Heart right ventricle (tissue), 16 donors: ENCODE measurements around the gene UPK1B. TPM values are rescaled to one million over a fixed set of nuclear protein-coding genes. Genes with fewer than 3 reads are reported as not detected.

ENCODE experiments used
- ATAC-seq, 8 donors: fragments of 200-7000 bp; cut with Tn5 transposase; one replicate each; pipeline ENCODE4 v1.9.1; 2020; ENCODE audit warnings: mild to moderate bottlenecking in 8 of 8, moderate library complexity in 8 of 8, moderate number of reproducible peaks in 1 of 8
- DNase-seq, 2 donors: peaks; one replicate each; pipeline ENCODE4 v3.0.0-alpha.2; 2020
- H3K27ac ChIP-seq, 10 donors: fragments of 200-600 bp; sonication (generic) in 2 of 10; one replicate each; pipeline versions ENCODE4 v1.5.0 to v1.8.0; 2020 to 2022; ENCODE audit warnings: mild to moderate bottlenecking in 3 of 10
- H3K27me3 ChIP-seq, 7 donors: fragments of 200-600 bp; one replicate each; pipeline ENCODE4 v1.8.0; 2021 to 2022; ENCODE audit warnings: mild to moderate bottlenecking in 2 of 7
- H3K36me3 ChIP-seq, 9 donors: fragments of 200-600 bp; sonication (generic) in 1 of 9; one replicate each; pipeline versions ENCODE4 v1.5.0 to v1.8.0; 2020 to 2022; ENCODE audit warnings: mild to moderate bottlenecking in 2 of 9
- H3K4me1 ChIP-seq, 9 donors: fragments of 200-600 bp; sonication (generic) in 1 of 9; one replicate each; pipeline versions ENCODE4 v1.5.0 to v1.8.0; 2020 to 2022; ENCODE audit warnings: mild to moderate bottlenecking in 4 of 9
- H3K4me3 ChIP-seq, 10 donors: fragments of 200-600 bp; sonication (generic) in 2 of 10; one replicate each; pipeline versions ENCODE4 v1.5.0 to v1.8.0; 2020 to 2022; ENCODE audit warnings: mild to moderate bottlenecking in 7 of 10, moderate library complexity in 2 of 10
- H3K9me3 ChIP-seq, 11 donors: fragments of 200-600 bp in 10 of 11; sonication (generic) in 2 of 11; one replicate each; pipeline versions ENCODE4 v1.5.0 to v1.8.0; 2013 to 2022; ENCODE audit warnings: mild to moderate bottlenecking in 2 of 11, control low read depth in 1 of 11, moderate library complexity in 1 of 11
- WGBS, 2 donors: extraction: QIAGEN DNeasy Blood & Tissue Kit; methylation state at CpG; one replicate each; pipeline ENCODE4 v1.1.7; 2013; ENCODE audit warnings: inconsistent platforms in 1 of 2; 5-methylcytosine and 5-hydroxymethylcytosine counted together
- intact Hi-C, 10 donors: fragments of 100-400 bp; cut with DNase I; formaldehyde crosslinking; loops; one replicate each; pipeline versions ENCODE4 v1.11.1 to v1.14.2; 2022
- polyA plus RNA-seq, 2 donors: library from polyadenylated mRNA; stranded (reverse); fragments of 200-250 nt; gene quantifications; one replicate each; pipeline ENCODE4 v1.2.3, GENCODE V29; 2013
- total RNA-seq, 10 donors: library from RNA; stranded (reverse); fragmentation: NEBNext Ultra II Directional in 3 of 10; extraction: Animal tissue kit (Norgen Biotek cat#: 25700) in 3 of 10; gene quantifications; one replicate each; pipeline versions ENCODE4 v1.2.1 to v1.2.4, GENCODE V29; 2021 to 2023
- TF ChIP-seq, protein P1 (sequence below), 9 donors: fragments of 200-600 bp; sonication (generic) in 2 of 9; IDR thresholded peaks; one replicate each; pipeline versions ENCODE4 v1.5.0 to v1.8.0; 2021 to 2022; ENCODE audit warnings: antibody characterized with exemption in 9 of 9, mild to moderate bottlenecking in 5 of 9, moderate library complexity in 1 of 9
- donor health status: Arrhythmogenic right ventricular cardiomyopathy.
- donor health status: ischemic (EF 13 %, LVEDD 7.1; RV severe dilation, severe dysfunction).
- donor health status: healthy with polysubstance abuse.
- donor health status: DM: no; HTN: yes; CAD: no.
- donor health status: DM: no; HTN: no; CAD: no.
- donor health status: ischemic (EF 25% LVEDD 6.9; RV normal size, moderate dysfunction).
- donor health status: ischemic (EF 25% LVEDD 5.7; RV mildly dilated, moderate dysfunction).
- donor health status: healthy.
- donor health status: DM: yes; HTN: yes; CAD: no.
- donor health status: Ischemic cardiomyopathy.
- donor health status: ischemic (EF 35%, LVEDD 5.7; RV mildly dilated, moderate dysfunction).
- donor health status: nonischemic (EF 11% LVEDD 7.7; RV severe dilation, severe dysfunction).
- donor health status: DM: yes; HTN: yes; CAD: no.
- donor health status: PGD.
- donor health status: ischemic (EF 29% LVEDD 5.4; RV normal size, mild dysfunction).
- donor health status: nonischemic (EF 23%, LVEDD 6.1; RV moderate dilation, normal function).

Gene UPK1B
- total and polyA plus RNA-seq, 12 donors, result 1.1 TPM; not detected in 11

- Histone ChIP-seq H3K9me3 (no peaks in the 10 kb centered on the region), H3K4me1 (no peaks in the 10 kb centered on the region), H3K4me3 (no peak overlapping the region), H3K27me3 (no peaks in the 10 kb centered on the region), H3K36me3 (no peaks in the 10 kb centered on the region), H3K27ac (no peak overlapping the region)
- DNase-seq (no peak), ATAC-seq (no peak)
- 91 to 93% methylated on average over 5 of the region's 5 CpGs for WGBS, 2 donors
- TF ChIP-seq, protein P1, sequence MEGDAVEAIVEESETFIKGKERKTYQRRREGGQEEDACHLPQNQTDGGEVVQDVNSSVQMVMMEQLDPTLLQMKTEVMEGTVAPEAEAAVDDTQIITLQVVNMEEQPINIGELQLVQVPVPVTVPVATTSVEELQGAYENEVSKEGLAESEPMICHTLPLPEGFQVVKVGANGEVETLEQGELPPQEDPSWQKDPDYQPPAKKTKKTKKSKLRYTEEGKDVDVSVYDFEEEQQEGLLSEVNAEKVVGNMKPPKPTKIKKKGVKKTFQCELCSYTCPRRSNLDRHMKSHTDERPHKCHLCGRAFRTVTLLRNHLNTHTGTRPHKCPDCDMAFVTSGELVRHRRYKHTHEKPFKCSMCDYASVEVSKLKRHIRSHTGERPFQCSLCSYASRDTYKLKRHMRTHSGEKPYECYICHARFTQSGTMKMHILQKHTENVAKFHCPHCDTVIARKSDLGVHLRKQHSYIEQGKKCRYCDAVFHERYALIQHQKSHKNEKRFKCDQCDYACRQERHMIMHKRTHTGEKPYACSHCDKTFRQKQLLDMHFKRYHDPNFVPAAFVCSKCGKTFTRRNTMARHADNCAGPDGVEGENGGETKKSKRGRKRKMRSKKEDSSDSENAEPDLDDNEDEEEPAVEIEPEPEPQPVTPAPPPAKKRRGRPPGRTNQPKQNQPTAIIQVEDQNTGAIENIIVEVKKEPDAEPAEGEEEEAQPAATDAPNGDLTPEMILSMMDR (IDR thresholded peaks at IDR 0.05), result no peak
- intact Hi-C loops, result loop anchor here in 2 of 10 donors (10.0 kb wide), 2 partner anchors 244 to 544 kb away; no protein-coding TSS in a partner anchor
Measured at GRCh38 chr3:119140466-119140865, 32.9 kb upstream of the UPK1B start.

- ATAC-seq, result peak in 1 of 8 donors; percentile 21
- Histone ChIP-seq H3K36me3 (no peaks in the 10 kb centered on the region), H3K9me3 (no peaks in the 10 kb centered on the region), H3K4me1 (no peaks in the 10 kb centered on the region), H3K4me3 (no peak overlapping the region), H3K27ac (no peak overlapping the region), H3K27me3 (no peaks in the 10 kb centered on the region)
- intact Hi-C loops, result loop anchor here in 2 of 10 donors (5.0 to 10.0 kb wide), 3 partner anchors 97 to 540 kb away; partner anchors contain the start of gene B4GALT4 (in 1 of the 2)
- TF ChIP-seq, protein P1 (IDR thresholded peaks at IDR 0.05), result no peak
- DNase-seq, result no peak
Measured at GRCh38 chr3:119145128-119145499, 28.3 kb upstream of the UPK1B start.

DNA sequence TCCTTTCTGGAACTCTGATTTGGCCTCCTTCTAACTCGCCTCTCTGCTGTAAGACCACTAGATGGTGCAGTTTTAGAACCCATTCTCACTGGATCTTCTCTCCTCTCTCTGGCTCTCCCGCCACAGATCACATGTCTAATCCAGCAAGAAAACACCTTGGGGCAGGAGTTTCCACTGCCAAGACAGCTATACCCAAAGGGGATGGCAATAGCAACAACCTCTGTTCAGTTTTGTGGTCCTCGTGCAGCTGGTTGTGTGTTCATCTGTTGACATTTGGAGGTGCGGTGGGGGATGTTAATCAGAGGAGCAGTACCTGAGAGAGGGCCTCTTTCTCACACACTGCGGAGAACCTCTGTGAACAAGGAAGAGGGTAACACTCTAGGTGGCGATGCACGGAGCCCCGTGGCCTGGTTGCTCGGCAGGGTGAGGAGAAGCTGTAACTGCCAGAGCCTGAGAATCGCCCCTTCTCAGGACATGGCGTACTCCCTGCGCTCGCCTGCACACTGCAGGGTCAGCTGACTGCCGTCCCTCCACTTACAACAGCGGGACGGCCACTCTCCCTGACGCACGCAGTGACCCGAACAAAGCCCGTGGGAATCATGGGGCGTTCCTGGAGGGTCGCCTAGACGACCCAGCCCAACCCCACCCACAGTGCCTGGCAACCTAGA is 27.8 kb upstream of the UPK1B start, which contains the start of gene TEX55:
Gene TEX55 (plus strand): TSS at position 666 of the 668 bp plus-strand sequence. CDS start 25 bp downstream, outside the sequence.
- Histone ChIP-seq H3K4me3 (no peak within 1 kb of the TSS), H3K4me1 (no peaks in the 10 kb centered on the region), H3K27me3 (no peaks in the 10 kb centered on the region), H3K27ac (no peak within 1 kb of the TSS), H3K36me3 (no peaks in the 10 kb centered on the region), H3K9me3 (no peaks in the 10 kb centered on the region)
- WGBS, 2 donors, result 72 to 74% methylated on average over 23 of the region's 23 CpGs
- DNase-seq (peak; percentile 8 to 39), ATAC-seq (peak in 7 of 8 donors; percentile 44 to 92 (median 78))
- intact Hi-C loops, result loop anchor here in 2 of 10 donors (5.0 to 10.0 kb wide), 3 partner anchors 97 to 539 kb away; partner anchors contain the start of gene B4GALT4 (in 1 of the 2)
- TF ChIP-seq, protein P1 (IDR thresholded peaks at IDR 0.05), result peak in 7 of 9 donors; percentile 45 to 64 (median 52)

DNA sequence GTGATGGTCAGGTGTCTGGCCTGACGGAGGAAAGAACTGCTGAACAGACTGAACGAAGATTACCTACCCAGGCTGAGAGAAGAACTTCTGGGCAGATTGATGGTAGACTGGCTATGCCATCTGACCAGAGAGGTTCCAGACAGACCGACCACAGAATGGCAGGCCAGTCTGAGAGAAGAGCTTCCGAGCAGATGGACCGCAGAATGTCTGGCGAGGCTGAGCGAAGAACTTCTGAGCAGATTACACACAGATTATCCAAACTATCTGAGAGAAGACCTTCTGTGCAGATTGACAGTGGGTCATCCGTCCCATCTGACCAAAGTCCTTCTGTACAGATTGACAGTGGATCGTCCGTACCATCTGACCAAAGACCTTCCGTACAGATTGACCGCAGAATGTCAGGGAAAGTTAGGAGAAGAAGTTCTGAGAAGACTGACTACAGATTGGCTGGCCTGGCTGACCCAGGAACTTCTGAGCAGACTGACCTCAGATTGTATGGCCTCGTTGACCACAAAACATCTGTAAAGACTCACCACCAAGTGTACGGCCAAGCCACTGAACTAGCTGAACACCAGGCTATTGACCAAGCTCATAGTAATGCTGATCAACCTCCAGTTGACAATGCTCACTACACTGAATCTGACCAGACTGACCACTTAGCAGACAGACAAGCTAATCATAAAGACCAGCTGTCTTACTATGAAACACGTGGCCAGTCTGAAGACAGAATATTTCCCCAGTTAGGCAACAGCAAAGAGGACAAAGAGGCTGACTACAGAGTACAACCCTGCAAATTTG is 26.6 kb upstream of the UPK1B start:
- DNase-seq (no peak), ATAC-seq (no peak)
- Histone ChIP-seq H3K27ac (no peak overlapping the region), H3K27me3 (no peaks in the 10 kb centered on the region), H3K4me1 (no peaks in the 10 kb centered on the region), H3K9me3 (no peaks in the 10 kb centered on the region), H3K4me3 (no peak overlapping the region), H3K36me3 (no peaks in the 10 kb centered on the region)
- intact Hi-C loops, result loop anchor here in 2 of 10 donors (5.0 to 10.0 kb wide), 3 partner anchors 96 to 538 kb away; partner anchors contain the start of gene B4GALT4 (in 1 of the 2)
- TF ChIP-seq, protein P1 (IDR thresholded peaks at IDR 0.05), result no peak
- 89 to 91% methylated on average over 15 of the region's 15 CpGs for WGBS, 2 donors
